HCT116 (cell line): ENCODE measurements around the gene TMEM82. TPM values are rescaled to one million over a fixed set of nuclear protein-coding genes. Genes with fewer than 3 reads are reported as not detected.

Experiments used
- ATAC-seq: fragments of 200-7000 bp; cut with Tn5 transposase; 2 replicates; pipeline ENCODE4 v1.9.1; 2020; ENCODE audit warnings: mild to moderate bottlenecking, moderate library complexity
- BruUV-seq: library from RNA; stranded (reverse); fragments of 400-500 nt; replicated peaks from 2 replicates; lab custom pipeline; 2021; lab: Mats Ljungman, UMichigan
- CTCF ChIA-PET: fragments of 300-600 bp; sonication (Branson Sonifier 250); formaldehyde crosslinking; loops from one replicate; lab custom pipeline; 2021; ENCODE audit warnings: antibody characterized with exemption; lab: Charles Lee
- POLR2A ChIA-PET: fragments of 300-600, 350-600 bp; sonication (Branson Sonifier 250); formaldehyde crosslinking; loops from one replicate; lab custom pipeline; 2021; ENCODE audit warnings: antibody characterized with exemption; lab: Charles Lee
- RAD21 ChIA-PET, 2 experiments: fragments of 300-600 bp; sonication (Branson Sonifier 250); formaldehyde crosslinking; loops; one replicate each; lab custom pipeline; 2023; ENCODE audit warnings: low total read pairs in 2 of 2; ENCODE audit not compliant: uncharacterized antibody in 2 of 2, unreplicated experiment in 2 of 2, low non-redundant PET in 1 of 2; lab: Charles Lee
- DNase-seq: peaks from one replicate; pipeline ENCODE4 v3.0.0-alpha.2; 2010; ENCODE audit warnings: low read depth, low spot score
- H2AFZ ChIP-seq: fragments of 200-600 bp; shearing (Covaris generic), sonication (generic); 2 replicates; pipeline ENCODE4 v1.6.1; 2017; ENCODE audit warnings: low read depth, mixed run types, mixed read lengths, antibody characterized with exemption, low read length; ENCODE audit not compliant: poor library complexity, severe bottlenecking
- H3K27ac ChIP-seq: 2 replicates; pipeline ENCODE4 v1.5.1; 2012; ENCODE audit warnings: low read depth, low read length
- H3K27me3 ChIP-seq: fragments of 200-600 bp; sonication (generic); 2 replicates; pipeline ENCODE4 v1.6.1; 2016; ENCODE audit warnings: mixed run types, low read length, mixed read lengths; ENCODE audit not compliant: insufficient read depth
- H3K36me3 ChIP-seq, 2 experiments: fragments of 200-500 bp in 1 of 2; fragments of 200-600 bp in 1 of 2; sonication (Bioruptor generic) in 1 of 2; sonication (generic) in 1 of 2; 2 replicates each; pipeline versions ENCODE4 v1.5.1 to v1.6.1; 2014 to 2016; ENCODE audit warnings: low read length in 2 of 2, inconsistent platforms in 1 of 2, mixed read lengths in 1 of 2, mixed run types in 1 of 2; ENCODE audit not compliant: insufficient read depth in 2 of 2, control insufficient read depth in 1 of 2
- H3K4me1 ChIP-seq, 2 experiments: fragments of 200-600 bp in 1 of 2; sonication (generic) in 1 of 2; 2 replicates each; pipeline versions ENCODE4 v1.5.1 to v1.6.1; 2012 to 2017; ENCODE audit warnings: low read length in 2 of 2, inconsistent platforms in 1 of 2, mild to moderate bottlenecking in 1 of 2, mixed read lengths in 1 of 2, mixed run types in 1 of 2, moderate library complexity in 1 of 2; ENCODE audit not compliant: insufficient read depth in 2 of 2, control insufficient read depth in 1 of 2
- H3K4me2 ChIP-seq: fragments of 200-600 bp; sonication (generic); 2 replicates; pipeline ENCODE4 v1.6.1; 2017; ENCODE audit warnings: mixed run types, low read length, mixed read lengths
- H3K4me3 ChIP-seq, 2 experiments: fragments of 200-600 bp in 1 of 2; sonication (generic) in 1 of 2; replicated peaks in 1 of 2; 2 replicates each; pipeline ENCODE4 v1.5.1; 2011 to 2016; ENCODE audit warnings: low read length in 2 of 2, control low read depth in 1 of 2, low read depth in 1 of 2, mild to moderate bottlenecking in 1 of 2, mixed read lengths in 1 of 2, mixed run types in 1 of 2
- H3K79me2 ChIP-seq: fragments of 200-600 bp; sonication (generic); 2 replicates; pipeline ENCODE4 v1.6.1; 2017; ENCODE audit warnings: mild to moderate bottlenecking, mixed run types, low read length, moderate library complexity, mixed read lengths; ENCODE audit not compliant: insufficient read depth
- H3K9ac ChIP-seq: fragments of 200-600 bp; sonication (generic); 2 replicates; pipeline ENCODE4 v1.6.1; 2016; ENCODE audit warnings: low read length, mixed read lengths
- H3K9me2 ChIP-seq: fragments of 200-600 bp; sonication (generic), shearing (Covaris generic); 2 replicates; pipeline ENCODE4 v1.6.1; 2017; ENCODE audit warnings: mixed run types, mild to moderate bottlenecking, moderate library complexity; ENCODE audit not compliant: insufficient read depth
- H3K9me3 ChIP-seq, 2 experiments: fragments of 200-500 bp in 1 of 2; fragments of 200-600 bp in 1 of 2; sonication (Bioruptor generic) in 1 of 2; sonication (generic) in 1 of 2; 2 replicates each; pipeline ENCODE4 v1.6.1; 2014 to 2017; ENCODE audit warnings: low read length in 2 of 2, mixed read lengths in 2 of 2, inconsistent platforms in 1 of 2, low read depth in 1 of 2, mild to moderate bottlenecking in 1 of 2, mixed run types in 1 of 2, moderate library complexity in 1 of 2; ENCODE audit not compliant: control insufficient read depth in 1 of 2, insufficient read depth in 1 of 2
- H4K20me1 ChIP-seq: fragments of 200-600 bp; sonication (generic), shearing (Covaris generic); 2 replicates; pipeline ENCODE4 v1.6.1; 2017; ENCODE audit warnings: mixed run types, mild to moderate bottlenecking, moderate library complexity; ENCODE audit not compliant: insufficient read depth
- CEBPB ChIP-seq: IDR thresholded peaks from 2 replicates; pipeline ENCODE4 v1.6.1; 2012; ENCODE audit warnings: low read depth
- EGR1 ChIP-seq: IDR thresholded peaks from 2 replicates; pipeline ENCODE4 v1.6.1; 2012; ENCODE audit warnings: low read depth
- ELF1 ChIP-seq: IDR thresholded peaks from 2 replicates; pipeline ENCODE4 v1.6.1; 2012; ENCODE audit warnings: low read depth, borderline replicate concordance
- EZH2 ChIP-seq: fragments of 200-600 bp; sonication (generic); IDR thresholded peaks from 2 replicates; pipeline ENCODE4 v1.6.1; 2017; ENCODE audit warnings: antibody characterized with exemption, mixed run types
- EZH2phosphoT487 ChIP-seq: fragments of 200-600 bp; IDR thresholded peaks from 2 replicates; pipeline ENCODE4 v1.6.1; 2018; ENCODE audit warnings: antibody characterized with exemption, borderline replicate concordance
- FOSL1 ChIP-seq: IDR thresholded peaks from 2 replicates; pipeline ENCODE4 v1.6.1; 2012; ENCODE audit warnings: low read depth
- JUND ChIP-seq: IDR thresholded peaks from 2 replicates; pipeline ENCODE4 v1.6.1; 2012
- POLR2A ChIP-seq: IDR thresholded peaks from 2 replicates; pipeline ENCODE4 v1.7.0; 2011; ENCODE audit warnings: borderline replicate concordance; ENCODE audit not compliant: insufficient read depth, insufficient read length; ENCODE audit errors: extremely low read depth
- POLR2AphosphoS5 ChIP-seq: IDR thresholded peaks from 2 replicates; pipeline ENCODE4 v1.6.1; 2011; ENCODE audit warnings: mild to moderate bottlenecking, low read depth, low read length, moderate library complexity
- RAD21 ChIP-seq: IDR thresholded peaks from 2 replicates; pipeline ENCODE4 v1.6.1; 2012; ENCODE audit warnings: low read depth, mild to moderate bottlenecking
- SIN3A ChIP-seq: IDR thresholded peaks from 2 replicates; pipeline ENCODE4 v1.6.1; 2012; ENCODE audit warnings: low read depth
- SP1 ChIP-seq: IDR thresholded peaks from 2 replicates; pipeline ENCODE4 v1.6.1; 2012; ENCODE audit warnings: low read depth
- SRF ChIP-seq: IDR thresholded peaks from 2 replicates; pipeline ENCODE4 v1.6.1; 2012; ENCODE audit warnings: low read depth
- TCF7L2 ChIP-seq: IDR thresholded peaks from 2 replicates; pipeline ENCODE4 v1.7.0; 2011; ENCODE audit warnings: borderline replicate concordance, inconsistent platforms; ENCODE audit not compliant: insufficient read depth, insufficient read length; ENCODE audit errors: extremely low read depth
- YY1 ChIP-seq: IDR thresholded peaks from 2 replicates; pipeline ENCODE4 v1.6.1; 2011; ENCODE audit warnings: low read length, low read depth, moderate library complexity, mild to moderate bottlenecking; ENCODE audit not compliant: insufficient replicate concordance; ENCODE audit errors: extremely low read depth
- ZFX ChIP-seq: fragments of 450-650 bp; IDR thresholded peaks from 2 replicates; pipeline ENCODE4 v1.6.1; 2017
- ZNF274 ChIP-seq: fragments of 200-500 bp; sonication (Bioruptor generic); IDR thresholded peaks from 2 replicates; pipeline ENCODE4 v1.6.1; 2014; ENCODE audit warnings: mild to moderate bottlenecking, low read depth, low read length, inconsistent platforms
- intact Hi-C: fragments of 100-400 bp; cut with micrococcal nuclease; formaldehyde crosslinking; loops from 2 replicates; pipeline ENCODE4 v1.10.0; 2022
- total RNA-seq: library from RNA; stranded (reverse); gene quantifications from one replicate; pipeline ENCODE4 v1.2.1, GENCODE V29; 2021; ENCODE audit not compliant: unreplicated experiment
- TF ChIP-seq, protein P1 (sequence below): IDR thresholded peaks from 2 replicates; pipeline ENCODE4 v1.6.1; 2012
- TF ChIP-seq, protein P2 (sequence below): IDR thresholded peaks from 2 replicates; pipeline ENCODE4 v1.6.1; 2012

Gene TMEM82
- total RNA-seq, 1 experiment from 2014 or later, result not detected

DNA sequence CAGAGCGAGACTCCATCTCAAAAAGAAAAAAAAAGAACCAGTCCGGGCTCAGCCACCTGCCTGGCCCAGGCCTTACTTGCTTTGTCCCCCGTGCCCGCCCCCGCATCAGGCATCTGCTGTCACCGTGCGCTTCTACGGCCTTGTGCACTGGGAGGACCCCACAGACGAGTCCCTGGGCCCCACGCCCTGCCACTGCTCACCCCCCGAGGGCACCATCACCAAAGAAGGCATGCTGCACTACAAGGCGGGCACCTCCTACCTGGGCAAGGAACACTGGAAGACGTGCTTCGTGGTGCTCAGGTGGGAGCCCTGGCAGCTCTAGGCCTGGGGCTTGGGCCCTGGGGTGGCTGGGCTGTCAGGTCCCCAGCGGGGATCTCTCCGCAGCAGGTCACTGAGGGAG, 11.9 kb upstream of the TMEM82 start:
- no peak overlapping the region for H3K9ac ChIP-seq
- CTCF ChIA-PET, result no interaction called here
- H4K20me1 ChIP-seq, result no peaks in the 10 kb centered on the region
- no peaks in the 10 kb centered on the region for H3K27me3 ChIP-seq
- H3K27ac ChIP-seq, result no peak overlapping the region
- H3K4me3 ChIP-seq, result no peak overlapping the region
- peaks cover 0 to 5% of the 10 kb centered on the region in 2 experiments; a peak in 1 of 4 replicates for H3K4me1 ChIP-seq
- ATAC-seq (no peak), DNase-seq (no peak)
- no peak overlapping the region for H2AFZ ChIP-seq
- RAD21 ChIA-PET, result no interaction called here
- no peaks in the 10 kb centered on the region for H3K9me3 ChIP-seq
- intact Hi-C loops, result no loop called here
- H3K9me2 ChIP-seq, result no peaks in the 10 kb centered on the region
- no peak overlapping the region for H3K4me2 ChIP-seq
- POLR2A ChIA-PET, result no interaction called here
- H3K79me2 ChIP-seq, result no peaks in the 10 kb centered on the region
- H3K36me3 ChIP-seq, result peaks cover 0 to 7% of the 10 kb centered on the region in 2 experiments; a peak in 1 of 4 replicates
- no peak for TF ChIP-seq YY1
- TF ChIP-seq CEBPB, result no peak
- no peak for TF ChIP-seq RAD21
- TF ChIP-seq, protein P1, sequence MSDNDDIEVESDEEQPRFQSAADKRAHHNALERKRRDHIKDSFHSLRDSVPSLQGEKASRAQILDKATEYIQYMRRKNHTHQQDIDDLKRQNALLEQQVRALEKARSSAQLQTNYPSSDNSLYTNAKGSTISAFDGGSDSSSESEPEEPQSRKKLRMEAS, result no peak
- no peak for TF ChIP-seq TCF7L2
- TF ChIP-seq, protein P2, sequence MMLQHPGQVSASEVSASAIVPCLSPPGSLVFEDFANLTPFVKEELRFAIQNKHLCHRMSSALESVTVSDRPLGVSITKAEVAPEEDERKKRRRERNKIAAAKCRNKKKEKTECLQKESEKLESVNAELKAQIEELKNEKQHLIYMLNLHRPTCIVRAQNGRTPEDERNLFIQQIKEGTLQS, result no peak
- no peak for TF ChIP-seq EGR1
- TF ChIP-seq EZH2phosphoT487, result no peak
- TF ChIP-seq SRF, result no peak
- no peak for TF ChIP-seq JUND
- no peak for TF ChIP-seq SP1
- no peak for TF ChIP-seq EZH2
- no peak for TF ChIP-seq SIN3A
- TF ChIP-seq, all 23 proteins: peak for 0
- BruUV-seq, result no TSS peak

DNA sequence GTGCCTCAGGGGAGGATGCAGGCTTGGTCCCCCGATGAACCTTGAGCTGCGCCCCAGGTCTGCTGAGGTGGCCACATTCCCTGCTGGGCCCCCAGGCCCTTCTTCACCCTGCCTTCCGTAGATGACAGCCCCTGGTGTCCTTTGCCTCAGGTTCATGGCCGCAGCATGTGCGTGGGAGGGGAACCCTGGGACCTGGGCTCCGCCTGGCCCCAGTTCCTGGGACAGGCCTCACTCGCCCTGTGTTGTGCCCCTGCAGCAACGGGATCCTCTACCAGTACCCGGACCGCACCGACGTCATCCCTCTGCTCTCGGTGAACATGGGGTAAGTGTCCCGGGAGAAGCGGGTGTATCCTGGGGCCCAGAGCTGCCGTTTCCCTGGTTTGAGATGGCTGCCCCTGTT, 11.4 kb upstream of the TMEM82 start:
- DNase-seq (no peak), ATAC-seq (no peak)
- Histone ChIP-seq H3K4me1 (peaks cover 3 to 5% of the 10 kb centered on the region in 2 experiments; a peak in 1 of 4 replicates), H3K4me2 (no peak overlapping the region), H3K79me2 (no peaks in the 10 kb centered on the region), H3K27me3 (no peaks in the 10 kb centered on the region), H3K36me3 (peaks cover 0 to 7% of the 10 kb centered on the region in 2 experiments; a peak in 1 of 4 replicates), H3K9me2 (no peaks in the 10 kb centered on the region), H3K4me3 (no peak overlapping the region), H3K27ac (no peak overlapping the region), H3K9me3 (no peaks in the 10 kb centered on the region), H2AFZ (no peak overlapping the region), H3K9ac (no peak overlapping the region), H4K20me1 (no peaks in the 10 kb centered on the region)
- RAD21 ChIA-PET, result no interaction called here
- TF ChIP-seq, protein P2, result no peak
- TF ChIP-seq SIN3A, result no peak
- no peak for TF ChIP-seq EZH2phosphoT487
- no peak for TF ChIP-seq CEBPB
- no peak for TF ChIP-seq POLR2AphosphoS5
- no peak for TF ChIP-seq ELF1
- no peak for TF ChIP-seq POLR2A
- TF ChIP-seq ZNF274, result no peak
- TF ChIP-seq FOSL1, result no peak
- no peak for TF ChIP-seq ZFX
- POLR2A ChIA-PET, result no interaction called here
- intact Hi-C loops, result no loop called here
- BruUV-seq, result no TSS peak
- CTCF ChIA-PET, result interaction anchor here (1.5 kb wide), 1 partner anchor 10 kb away, joined by 4 read pairs; no protein-coding TSS in a partner anchor
